Mesodermal cell (in vitro differentiated cells): Measurements from ENCODE around the gene STAT3.
"Not testable (repeated sequence)": the region's sequence is repeated elsewhere in the genome, so short reads cannot be mapped to it uniquely, and the experiment has no call there.

ENCODE experiments used
- H3K27ac ChIP-seq: 2 replicates; pipeline ENCODE4 v1.7.0; 2013; ENCODE audit warnings: mild to moderate bottlenecking, low read depth, low read length, moderate library complexity; ENCODE audit not compliant: severe bottlenecking
- H3K36me3 ChIP-seq: 2 replicates; pipeline ENCODE4 v1.7.1; 2013; ENCODE audit warnings: mild to moderate bottlenecking, low read length, moderate library complexity; ENCODE audit not compliant: control insufficient read depth, insufficient read depth
- H3K4me1 ChIP-seq: one replicate; pipeline ENCODE4 v1.7.1; 2013; ENCODE audit warnings: mild to moderate bottlenecking, low read length; ENCODE audit not compliant: insufficient read depth, control insufficient read depth, poor library complexity, severe bottlenecking
- H3K4me3 ChIP-seq: 2 replicates; pipeline ENCODE4 v1.7.0; 2013; ENCODE audit warnings: low read length, control low read depth, mild to moderate bottlenecking; ENCODE audit not compliant: insufficient read depth, poor library complexity, severe bottlenecking; ENCODE audit errors: extremely low read depth
- H3K9me3 ChIP-seq: 2 replicates; pipeline ENCODE4 v1.7.1; 2013; ENCODE audit warnings: mild to moderate bottlenecking, low read length, moderate library complexity; ENCODE audit not compliant: control insufficient read depth
- WGBS, 2 experiments: methylation state at CpG; one replicate each; pipeline ENCODE4 v1.1.5; 2013; ENCODE audit warnings: missing lambda C conversion rate in 2 of 2; ENCODE audit not compliant: insufficient coverage in 2 of 2; 5-methylcytosine and 5-hydroxymethylcytosine counted together

STAT3 gene

GRCh38 chr17:42421507-42422338, 33.5 kb upstream of the STAT3 start:
- H3K27ac ChIP-seq = peak overlapping the region; percentile 89
- 1 to 2% methylated on average over 32 to 38 of the region's 59 CpGs for WGBS, 2 experiments
- peaks cover 14% of the 10 kb centered on the region for H3K36me3 ChIP-seq
- peaks cover 20% of the 10 kb centered on the region for H3K4me1 ChIP-seq
- no peaks in the 10 kb centered on the region for H3K9me3 ChIP-seq
- peak overlapping the region; percentile 95 for H3K4me3 ChIP-seq

- WGBS, 2 experiments = no CpG with 5 or more reads among the region's 6 CpGs
- H3K4me3 ChIP-seq = peak overlapping the region; percentile 95
- H3K4me1 ChIP-seq = peaks cover 20% of the 10 kb centered on the region
- peaks cover 18% of the 10 kb centered on the region for H3K36me3 ChIP-seq
- H3K9me3 ChIP-seq = no peaks in the 10 kb centered on the region
- peak overlapping the region; percentile 89 for H3K27ac ChIP-seq
These were observed 32.9 kb upstream of the STAT3 start for GRCh38 chr17:42421136-42421506.

GRCh38 chr17:42417981-42418380, 29.7 kb upstream of the STAT3 start:
- not testable (repeated sequence) for H3K27ac ChIP-seq, H3K4me3 ChIP-seq, H3K9me3 ChIP-seq
- WGBS, 2 experiments = 88% methylated on average over 1 of the region's 5 CpGs; no CpG with 5 or more reads in 1 of the 2 experiments
- H3K36me3 ChIP-seq = peaks cover 30% of the 10 kb centered on the region
- peaks cover 24% of the 10 kb centered on the region for H3K4me1 ChIP-seq

GRCh38 chr17:42414704-42415409, 26.6 kb upstream of the STAT3 start:
- 83 to 100% methylated on average over 3 of the region's 7 CpGs for WGBS, 2 experiments

GRCh38 chr17:42413464-42414040, 25.3 kb upstream of the STAT3 start:
- H3K4me1 ChIP-seq = peaks cover 26% of the 10 kb centered on the region
- 88 to 100% methylated on average over 2 to 3 of the region's 3 CpGs for WGBS, 2 experiments
- no peak overlapping the region for H3K4me3 ChIP-seq
- no peaks in the 10 kb centered on the region for H3K9me3 ChIP-seq
- no peak overlapping the region for H3K27ac ChIP-seq
- peaks cover 43% of the 10 kb centered on the region for H3K36me3 ChIP-seq

More at GRCh38 chr17:42414704-42415409, 26.6 kb upstream of the STAT3 start:
- Histone ChIP-seq H3K27ac (no peak overlapping the region), H3K36me3 (peaks cover 43% of the 10 kb centered on the region), H3K4me1 (peaks cover 25% of the 10 kb centered on the region), H3K4me3 (no peak overlapping the region), H3K9me3 (no peaks in the 10 kb centered on the region)

- no peak overlapping the region for H3K4me3 ChIP-seq
- H3K9me3 ChIP-seq = no peaks in the 10 kb centered on the region
- 97 to 98% methylated on average over 10 of the region's 11 CpGs for WGBS, 2 experiments
- no peak overlapping the region for H3K27ac ChIP-seq
- peaks cover 40% of the 10 kb centered on the region for H3K4me1 ChIP-seq
- peaks cover 35% of the 10 kb centered on the region for H3K36me3 ChIP-seq
These were observed 23.9 kb upstream of the STAT3 start for GRCh38 chr17:42411905-42412679.

- H3K36me3 ChIP-seq = peaks cover 28% of the 10 kb centered on the region
- H3K27ac ChIP-seq = no peak overlapping the region
- WGBS, 2 experiments = 95 to 100% methylated on average over 2 of the region's 4 CpGs
- peaks cover 46% of the 10 kb centered on the region for H3K4me1 ChIP-seq
- no peaks in the 10 kb centered on the region for H3K9me3 ChIP-seq
- no peak overlapping the region for H3K4me3 ChIP-seq
These were observed 23.1 kb upstream of the STAT3 start for GRCh38 chr17:42411361-42411760.

GRCh38 chr17:42410319-42410685, 22.1 kb upstream of the STAT3 start:
- H3K36me3 ChIP-seq = peaks cover 31% of the 10 kb centered on the region
- H3K4me3 ChIP-seq = no peak overlapping the region
- WGBS, 2 experiments = 86 to 100% methylated on average over 1 to 5 of the region's 5 CpGs
- H3K9me3 ChIP-seq = no peaks in the 10 kb centered on the region
- H3K4me1 ChIP-seq = peaks cover 43% of the 10 kb centered on the region
- no peak overlapping the region for H3K27ac ChIP-seq

GRCh38 chr17:42409523-42410318, 21.5 kb upstream of the STAT3 start:
- peak overlapping the region; percentile 52 for H3K27ac ChIP-seq
- 86 to 100% methylated on average over 1 to 3 of the region's 5 CpGs for WGBS, 2 experiments
- H3K4me1 ChIP-seq = peaks cover 43% of the 10 kb centered on the region
- no peak overlapping the region for H3K4me3 ChIP-seq
- no peaks in the 10 kb centered on the region for H3K9me3 ChIP-seq
- H3K36me3 ChIP-seq = peaks cover 33% of the 10 kb centered on the region

- Histone ChIP-seq H3K9me3 (no peaks in the 10 kb centered on the region), H3K4me1 (peaks cover 36% of the 10 kb centered on the region), H3K27ac (peak overlapping the region; percentile 49), H3K36me3 (peaks cover 44% of the 10 kb centered on the region), H3K4me3 (no peak overlapping the region)
- no CpG with 5 or more reads among the region's 2 CpGs for WGBS, 2 experiments
These were observed 19.8 kb upstream of the STAT3 start for GRCh38 chr17:42408061-42408460.
